Upper lobe of right lung (tissue), 1 donor: ENCODE measurements around the gene LRMDA. TPM values are rescaled to one million over a fixed set of nuclear protein-coding genes. Genes with fewer than 3 reads are reported as not detected.
A peak's percentile ranks its signal among the peaks of the same experiment; 100 is the strongest.

Experiments used
- ATAC-seq: fragments of 200-7000 bp; cut with Tn5 transposase; one replicate; pipeline ENCODE4 v1.9.1; 2020; ENCODE audit warnings: mild to moderate bottlenecking, moderate library complexity
- DNase-seq: peaks from one replicate; pipeline ENCODE4 v3.0.0-alpha.2; 2020
- H3K27ac ChIP-seq: fragments of 200-600 bp; one replicate; pipeline ENCODE4 v1.8.0; 2022
- H3K27me3 ChIP-seq: fragments of 200-600 bp; one replicate; pipeline ENCODE4 v1.8.0; 2022; ENCODE audit warnings: mild to moderate bottlenecking
- H3K36me3 ChIP-seq: fragments of 200-600 bp; one replicate; pipeline ENCODE4 v1.8.0; 2022
- H3K4me1 ChIP-seq: fragments of 200-600 bp; one replicate; pipeline ENCODE4 v1.8.0; 2022
- H3K4me3 ChIP-seq: fragments of 200-600 bp; one replicate; pipeline ENCODE4 v1.8.0; 2022; ENCODE audit warnings: mild to moderate bottlenecking
- H3K9me3 ChIP-seq: fragments of 200-600 bp; one replicate; pipeline ENCODE4 v1.8.0; 2022
- intact Hi-C: fragments of 100-400 bp; cut with DNase I; formaldehyde crosslinking; loops from one replicate; pipeline ENCODE4 v1.11.0; 2022
- total RNA-seq: library from RNA; stranded (reverse); fragmentation: NEBNext Ultra II Directional; extraction: Animal tissue kit (Norgen Biotek cat#: 25700); gene quantifications from one replicate; pipeline ENCODE4 v1.2.1, GENCODE V29; 2021
- TF ChIP-seq, protein P1 (sequence below): fragments of 200-600 bp; IDR thresholded peaks from one replicate; pipeline ENCODE4 v1.8.0; 2022; ENCODE audit warnings: antibody characterized with exemption
- donor health status: DM: no; HTN: yes; CAD: no; lungs with severe emphysema.

The LRMDA gene
- total RNA-seq, 1 donor from 2014 or later, result 20.0 TPM

DNA sequence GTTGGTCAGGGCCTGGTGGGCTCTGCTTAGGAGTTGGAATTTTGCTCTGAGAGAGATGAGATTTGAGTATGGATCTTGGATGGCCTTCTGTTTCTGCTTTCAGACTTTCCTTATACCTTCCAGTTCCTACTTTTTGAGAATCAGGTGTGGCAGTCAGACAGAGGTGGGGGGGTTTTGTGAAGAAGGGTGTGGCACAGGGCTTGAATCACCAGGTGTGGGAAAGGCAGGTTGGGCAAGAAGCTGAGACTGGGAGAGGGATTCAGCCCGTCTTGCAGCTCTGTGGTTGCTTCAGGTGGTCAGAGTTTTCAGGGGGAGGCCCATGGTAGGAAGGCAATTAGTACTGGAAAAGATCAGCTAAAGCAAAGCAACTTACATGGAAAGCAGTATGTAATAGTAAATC lies 340.2 kb downstream of the LRMDA start:
- Histone ChIP-seq H3K36me3 (no peaks in the 10 kb centered on the region), H3K4me3 (peak overlapping the region; percentile 45), H3K4me1 (peaks cover 26% of the 10 kb centered on the region), H3K27me3 (no peaks in the 10 kb centered on the region), H3K27ac (peak overlapping the region; percentile 75), H3K9me3 (no peaks in the 10 kb centered on the region)
- ATAC-seq, result peak; percentile 73
- intact Hi-C loops, result no loop called here
- no peak for DNase-seq
- TF ChIP-seq, protein P1, sequence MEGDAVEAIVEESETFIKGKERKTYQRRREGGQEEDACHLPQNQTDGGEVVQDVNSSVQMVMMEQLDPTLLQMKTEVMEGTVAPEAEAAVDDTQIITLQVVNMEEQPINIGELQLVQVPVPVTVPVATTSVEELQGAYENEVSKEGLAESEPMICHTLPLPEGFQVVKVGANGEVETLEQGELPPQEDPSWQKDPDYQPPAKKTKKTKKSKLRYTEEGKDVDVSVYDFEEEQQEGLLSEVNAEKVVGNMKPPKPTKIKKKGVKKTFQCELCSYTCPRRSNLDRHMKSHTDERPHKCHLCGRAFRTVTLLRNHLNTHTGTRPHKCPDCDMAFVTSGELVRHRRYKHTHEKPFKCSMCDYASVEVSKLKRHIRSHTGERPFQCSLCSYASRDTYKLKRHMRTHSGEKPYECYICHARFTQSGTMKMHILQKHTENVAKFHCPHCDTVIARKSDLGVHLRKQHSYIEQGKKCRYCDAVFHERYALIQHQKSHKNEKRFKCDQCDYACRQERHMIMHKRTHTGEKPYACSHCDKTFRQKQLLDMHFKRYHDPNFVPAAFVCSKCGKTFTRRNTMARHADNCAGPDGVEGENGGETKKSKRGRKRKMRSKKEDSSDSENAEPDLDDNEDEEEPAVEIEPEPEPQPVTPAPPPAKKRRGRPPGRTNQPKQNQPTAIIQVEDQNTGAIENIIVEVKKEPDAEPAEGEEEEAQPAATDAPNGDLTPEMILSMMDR, result no peak

DNA sequence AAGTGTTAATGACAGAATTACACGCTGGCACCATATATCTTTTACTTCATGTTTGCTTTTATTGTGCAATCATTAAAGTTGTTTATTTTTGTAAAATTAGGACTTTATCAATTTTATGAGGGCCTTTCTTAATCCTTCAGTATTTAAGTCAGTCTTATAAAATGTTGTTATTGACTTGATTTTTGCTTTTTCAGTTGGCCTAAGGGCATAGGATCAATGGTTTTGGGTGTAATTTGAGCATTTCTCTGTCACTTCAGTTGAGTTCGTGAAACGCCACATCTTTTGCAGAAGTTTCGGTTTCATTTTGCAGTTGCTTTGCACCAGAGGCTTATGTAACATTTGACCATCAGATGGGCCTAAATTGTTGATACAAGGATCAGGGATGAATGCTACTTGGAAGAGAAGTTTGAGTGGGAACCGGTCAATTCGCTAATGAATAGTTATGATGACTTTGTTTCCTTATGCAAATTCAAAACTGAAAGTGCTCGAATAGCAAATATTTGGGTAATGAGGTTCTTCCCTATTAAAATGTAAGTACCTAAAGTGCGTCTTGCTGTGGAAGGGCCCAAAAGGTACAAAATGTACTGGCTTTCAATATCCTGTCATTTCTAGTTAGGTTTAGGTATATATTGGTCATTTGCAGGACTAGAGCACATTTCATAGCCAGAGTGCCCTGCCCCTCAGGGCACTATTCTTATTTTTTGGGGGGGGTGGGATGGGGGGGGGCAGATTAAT lies 340.9 kb downstream of the LRMDA start:
- intact Hi-C loops, result no loop called here
- H3K36me3 ChIP-seq, result no peaks in the 10 kb centered on the region
- TF ChIP-seq, protein P1, result no peak
- DNase-seq (no peak), ATAC-seq (peak; percentile 30)
- no peaks in the 10 kb centered on the region for H3K9me3 ChIP-seq
- H3K4me1 ChIP-seq, result peaks cover 29% of the 10 kb centered on the region
- no peaks in the 10 kb centered on the region for H3K27me3 ChIP-seq
- H3K27ac ChIP-seq, result peak overlapping the region; percentile 75
- H3K4me3 ChIP-seq, result peak overlapping the region; percentile 45

DNA sequence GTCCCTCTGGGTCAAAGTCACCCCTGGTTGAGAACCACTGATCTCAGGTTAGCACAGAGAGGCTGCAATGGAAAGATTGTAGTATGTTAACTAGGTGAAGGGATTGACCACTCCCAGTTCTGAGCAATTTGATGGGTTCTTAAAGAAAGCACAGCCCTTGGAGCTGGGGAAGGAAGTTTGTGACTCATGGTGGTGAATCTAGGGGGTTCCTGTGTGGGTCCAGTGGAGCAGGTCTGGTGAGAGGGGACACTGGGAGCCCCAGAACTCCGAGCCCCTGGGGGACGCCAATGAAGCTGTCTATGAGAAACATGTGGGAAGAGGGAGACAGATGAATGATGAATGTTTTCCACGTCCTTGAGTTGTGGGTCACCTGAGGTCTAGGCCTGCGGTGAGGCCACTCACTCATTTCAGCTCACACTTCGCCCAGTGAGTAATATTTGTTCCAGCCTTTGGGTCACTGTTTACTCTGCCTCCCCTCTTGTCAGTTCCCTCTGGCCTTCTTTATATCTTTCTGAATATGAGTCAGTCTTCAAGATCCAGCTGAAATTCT lies 341.9 kb downstream of the LRMDA start:
- peaks cover 29% of the 10 kb centered on the region for H3K4me1 ChIP-seq
- DNase-seq, result no peak

DNA sequence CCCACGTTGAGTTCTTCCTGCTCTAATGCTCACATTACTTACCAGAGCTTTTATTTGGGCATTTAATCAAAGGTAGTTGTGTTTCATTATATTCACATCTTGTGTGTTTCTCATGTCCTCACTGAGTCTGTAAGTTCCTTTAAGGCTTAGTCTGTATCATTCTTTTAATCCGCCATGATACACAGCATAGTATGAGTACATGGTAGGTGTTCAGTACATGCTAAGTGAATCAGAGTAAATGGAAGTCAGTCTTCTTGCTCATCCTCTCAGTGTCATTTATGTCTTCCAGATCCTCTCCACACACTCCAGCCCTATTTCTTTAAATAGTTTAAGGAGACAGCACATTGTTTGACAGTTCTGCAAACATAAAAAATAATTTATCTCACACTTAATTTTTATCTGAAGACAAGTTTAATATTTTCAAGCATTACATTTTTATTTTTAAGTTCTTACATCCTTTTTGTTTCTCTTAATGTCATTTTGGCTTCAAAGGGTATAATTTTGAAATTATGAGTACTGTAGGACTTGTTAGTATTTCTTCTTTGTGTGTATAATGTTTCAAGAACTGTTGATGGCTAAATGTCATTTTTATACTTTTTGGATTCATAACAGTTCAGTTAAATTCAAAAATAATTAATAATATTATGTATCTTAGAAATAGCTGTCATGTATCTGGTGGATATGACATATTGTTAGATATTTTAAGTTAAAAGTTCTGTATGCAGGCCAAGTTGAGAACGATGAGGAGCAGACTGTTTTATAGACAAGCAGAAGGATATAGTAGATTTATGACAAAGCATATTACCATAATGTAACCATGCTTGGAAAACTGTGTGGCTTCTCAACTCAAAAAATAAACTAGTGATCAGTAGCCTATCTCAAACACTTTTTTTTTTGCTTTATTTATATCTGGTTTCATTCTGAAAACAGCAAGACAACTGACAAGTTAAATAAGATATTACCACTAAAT lies 342.7 kb downstream of the LRMDA start:
- TF ChIP-seq, protein P1, result no peak
- intact Hi-C loops, result no loop called here
- DNase-seq (no peak), ATAC-seq (no peak)
- no peaks in the 10 kb centered on the region for H3K9me3 ChIP-seq
- H3K36me3 ChIP-seq, result no peaks in the 10 kb centered on the region
- no peak overlapping the region for H3K4me3 ChIP-seq
- H3K27ac ChIP-seq, result no peak overlapping the region
- peaks cover 29% of the 10 kb centered on the region for H3K4me1 ChIP-seq
- no peaks in the 10 kb centered on the region for H3K27me3 ChIP-seq

More for the DNA sequence above, 341.9 kb downstream of the LRMDA start:
- no peaks in the 10 kb centered on the region for H3K27me3 ChIP-seq
- no peaks in the 10 kb centered on the region for H3K9me3 ChIP-seq
- TF ChIP-seq, protein P1, result no peak
- intact Hi-C loops, result no loop called here
- no peak overlapping the region for H3K4me3 ChIP-seq
- H3K36me3 ChIP-seq, result no peaks in the 10 kb centered on the region
- peak overlapping the region; percentile 20 for H3K27ac ChIP-seq
- peak; percentile 44 for ATAC-seq

DNA sequence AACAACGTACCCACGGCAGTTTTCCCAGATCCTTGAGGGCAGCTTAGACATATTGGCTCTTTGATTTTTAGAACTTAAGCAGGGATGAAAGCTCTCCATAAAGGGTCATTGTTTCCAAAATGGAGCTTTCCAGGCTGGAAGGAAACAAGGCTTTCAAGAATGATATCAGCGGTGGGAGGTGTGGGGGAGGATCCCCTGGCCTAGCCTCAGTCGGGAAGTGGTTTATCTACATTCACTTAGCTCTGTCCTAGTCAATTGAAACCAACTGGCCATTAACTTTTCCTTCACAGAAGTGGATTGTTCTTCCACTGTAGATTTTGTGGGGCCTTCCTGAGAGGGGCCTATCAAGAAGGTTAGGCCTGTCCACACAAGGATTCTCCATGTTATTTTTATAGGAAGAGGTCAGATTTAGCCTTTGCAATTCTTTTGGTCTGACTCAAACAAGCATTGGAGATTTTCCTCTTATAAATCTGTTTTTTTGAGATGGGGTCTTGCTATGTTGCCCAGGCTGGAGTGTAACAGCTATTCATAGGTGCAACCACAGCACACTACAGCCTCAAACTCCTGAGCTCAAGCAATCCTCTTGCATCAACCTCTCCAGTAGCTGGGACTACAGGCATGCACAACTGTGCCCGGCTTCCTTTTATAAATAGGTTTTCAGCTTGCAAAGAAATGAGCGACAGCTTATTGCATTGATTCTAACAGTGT lies 343.5 kb downstream of the LRMDA start:
- ATAC-seq (no peak), DNase-seq (no peak)
- intact Hi-C loops, result no loop called here

More for the DNA sequence above, 343.5 kb downstream of the LRMDA start:
- H3K9me3 ChIP-seq, result no peaks in the 10 kb centered on the region
- TF ChIP-seq, protein P1, result no peak
- no peaks in the 10 kb centered on the region for H3K27me3 ChIP-seq
- H3K36me3 ChIP-seq, result no peaks in the 10 kb centered on the region
- no peak overlapping the region for H3K27ac ChIP-seq
- H3K4me3 ChIP-seq, result no peak overlapping the region
- H3K4me1 ChIP-seq, result peaks cover 29% of the 10 kb centered on the region
